Upper lobe of left lung (tissue), 6 donors: ENCODE data around the gene MYO6. TPM values are rescaled to one million over a fixed set of nuclear protein-coding genes. Genes with fewer than 3 reads are reported as not detected.

Experiments used
- ATAC-seq, 2 donors: fragments of 200-7000 bp; cut with Tn5 transposase; one replicate each; pipeline ENCODE4 v1.9.1; 2022; ENCODE audit warnings: mild to moderate bottlenecking in 2 of 2, moderate library complexity in 2 of 2; ENCODE audit not compliant: low FRiP score in 2 of 2
- DNase-seq, 2 donors: peaks; one replicate each; pipeline ENCODE4 v3.0.0-alpha.2; 2019 to 2020
- H3K27ac ChIP-seq, 4 donors: fragments of 200-600 bp; sonication (generic); one replicate each; pipeline ENCODE4 v1.5.1; 2016 to 2019
- H3K27me3 ChIP-seq, 4 donors: fragments of 200-600 bp; sonication (generic); one replicate each; pipeline ENCODE4 v1.5.1; 2017 to 2019
- H3K36me3 ChIP-seq, 4 donors: fragments of 200-600 bp; sonication (generic); one replicate each; pipeline ENCODE4 v1.5.1; 2016 to 2019
- H3K4me1 ChIP-seq, 4 donors: fragments of 200-600 bp; sonication (generic); one replicate each; pipeline ENCODE4 v1.5.1; 2018 to 2019
- H3K4me3 ChIP-seq, 4 donors: fragments of 200-600 bp; sonication (generic); one replicate each; pipeline ENCODE4 v1.5.1; 2017 to 2019; ENCODE audit warnings: mild to moderate bottlenecking in 2 of 4, moderate library complexity in 1 of 4
- H3K9me3 ChIP-seq, 4 donors: fragments of 200-600 bp; sonication (generic); one replicate each; pipeline ENCODE4 v1.5.1; 2018 to 2019
- EP300 ChIP-seq, 4 donors: sonication (generic); formaldehyde crosslinking; IDR thresholded peaks; one replicate each; pipeline ENCODE4 v1.5.1; 2017; ENCODE audit warnings: antibody characterized with exemption in 4 of 4, control low read depth in 2 of 4
- POLR2A ChIP-seq, 4 donors: fragments of 450-650 bp; IDR thresholded peaks; one replicate each; pipeline ENCODE4 v1.5.1; 2016 to 2017; ENCODE audit warnings: antibody characterized with exemption in 4 of 4, mild to moderate bottlenecking in 2 of 4
- POLR2AphosphoS5 ChIP-seq, 2 donors: sonication (generic); formaldehyde crosslinking; IDR thresholded peaks; one replicate each; pipeline ENCODE4 v1.5.1; 2017; ENCODE audit warnings: antibody characterized with exemption in 2 of 2
- WGBS, 2 donors: methylation state at CpG; one replicate each; pipeline ENCODE4 v1.1.5; 2017 to 2018; 5-methylcytosine and 5-hydroxymethylcytosine counted together
- total RNA-seq, 6 donors: library from RNA; depleted of rRNA in 4 of 6; stranded (reverse); fragments of >200 nt in 4 of 6; gene quantifications; one replicate each; pipeline versions ENCODE4 v1.1.0 to v1.2.1, GENCODE V29; 2016 to 2021
- TF ChIP-seq, protein P1 (sequence below), 6 experiments: fragments of 450-650 bp in 4 of 6; fragments of 200-600 bp in 2 of 6; sonication (generic) in 2 of 6; IDR thresholded peaks; one replicate each; pipeline ENCODE4 v1.5.1; 2016 to 2019; ENCODE audit warnings: antibody characterized with exemption in 6 of 6
- donor health status: DM: no; HTN: no; CAD: no; lungs with moderate emphysema.
- donor health status: DM: no; HTN: yes; CAD: no; lungs with severe emphysema.

Gene MYO6
- total RNA-seq, 6 donors from 2014 or later = 49.0 to 94.3 (median 80.4) TPM

DNA sequence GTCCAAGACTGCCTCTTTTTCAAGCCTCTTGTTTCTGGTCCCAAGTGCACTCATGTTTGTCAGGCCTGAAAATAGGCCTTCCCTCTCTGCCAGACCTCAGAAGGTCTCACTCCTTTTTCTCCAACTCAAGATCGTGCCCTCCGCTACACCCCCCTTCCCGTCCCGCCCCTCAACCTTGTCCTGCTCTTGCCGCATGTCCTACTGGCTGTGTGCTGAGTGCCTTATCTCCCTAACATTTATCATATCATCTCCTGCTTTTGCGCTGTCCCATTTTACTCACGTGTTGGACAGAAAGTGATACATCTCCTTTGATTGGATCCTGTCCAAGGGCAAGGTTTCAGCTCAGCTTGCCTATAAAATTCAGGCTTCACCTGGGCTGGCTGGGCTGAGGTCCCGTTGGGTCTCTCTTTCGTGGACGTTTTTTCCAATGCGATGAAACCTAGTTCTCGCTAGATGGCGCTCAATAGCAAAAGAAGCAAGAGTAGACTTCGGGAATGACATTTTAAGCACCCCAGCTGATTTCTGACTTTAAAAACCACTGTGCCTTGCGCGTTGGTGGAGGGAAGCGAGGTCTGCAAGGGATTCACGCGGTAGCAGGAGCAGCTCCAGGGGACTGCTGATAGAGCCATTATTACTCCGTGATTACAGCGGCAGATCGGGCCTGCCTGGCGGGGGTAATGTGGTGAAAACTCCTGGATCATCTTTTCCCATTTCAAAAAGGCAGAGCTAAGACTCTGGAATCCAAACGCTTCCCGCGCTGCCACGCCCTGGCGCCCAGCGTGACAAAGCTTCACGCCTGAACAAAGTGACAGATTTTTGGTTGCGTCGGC is 185.8 kb downstream of the MYO6 start:
- no peaks in the 10 kb centered on the region for H3K27me3 ChIP-seq
- peaks cover 10 to 13% (median 12%) of the 10 kb centered on the region in 4 donors for H3K4me1 ChIP-seq
- ATAC-seq (peak; percentile 73 to 77), DNase-seq (peak; percentile 24 to 84)
- H3K9me3 ChIP-seq = no peaks in the 10 kb centered on the region
- WGBS, 2 donors = 4 to 5% methylated on average over 29 to 32 of the region's 32 CpGs
- no peak overlapping the region for H3K27ac ChIP-seq
- peak overlapping the region in 3 of 4 donors; percentile 4 to 41 (median 40) for H3K4me3 ChIP-seq
- TF ChIP-seq, protein P1, sequence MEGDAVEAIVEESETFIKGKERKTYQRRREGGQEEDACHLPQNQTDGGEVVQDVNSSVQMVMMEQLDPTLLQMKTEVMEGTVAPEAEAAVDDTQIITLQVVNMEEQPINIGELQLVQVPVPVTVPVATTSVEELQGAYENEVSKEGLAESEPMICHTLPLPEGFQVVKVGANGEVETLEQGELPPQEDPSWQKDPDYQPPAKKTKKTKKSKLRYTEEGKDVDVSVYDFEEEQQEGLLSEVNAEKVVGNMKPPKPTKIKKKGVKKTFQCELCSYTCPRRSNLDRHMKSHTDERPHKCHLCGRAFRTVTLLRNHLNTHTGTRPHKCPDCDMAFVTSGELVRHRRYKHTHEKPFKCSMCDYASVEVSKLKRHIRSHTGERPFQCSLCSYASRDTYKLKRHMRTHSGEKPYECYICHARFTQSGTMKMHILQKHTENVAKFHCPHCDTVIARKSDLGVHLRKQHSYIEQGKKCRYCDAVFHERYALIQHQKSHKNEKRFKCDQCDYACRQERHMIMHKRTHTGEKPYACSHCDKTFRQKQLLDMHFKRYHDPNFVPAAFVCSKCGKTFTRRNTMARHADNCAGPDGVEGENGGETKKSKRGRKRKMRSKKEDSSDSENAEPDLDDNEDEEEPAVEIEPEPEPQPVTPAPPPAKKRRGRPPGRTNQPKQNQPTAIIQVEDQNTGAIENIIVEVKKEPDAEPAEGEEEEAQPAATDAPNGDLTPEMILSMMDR (IDR thresholded peaks at IDR 0.05) = peak in 5 of 6 experiments; percentile 43 to 64 (median 58)
- no peak for TF ChIP-seq POLR2A (IDR thresholded peaks at IDR 0.05)
- H3K36me3 ChIP-seq = no peaks in the 10 kb centered on the region

DNA sequence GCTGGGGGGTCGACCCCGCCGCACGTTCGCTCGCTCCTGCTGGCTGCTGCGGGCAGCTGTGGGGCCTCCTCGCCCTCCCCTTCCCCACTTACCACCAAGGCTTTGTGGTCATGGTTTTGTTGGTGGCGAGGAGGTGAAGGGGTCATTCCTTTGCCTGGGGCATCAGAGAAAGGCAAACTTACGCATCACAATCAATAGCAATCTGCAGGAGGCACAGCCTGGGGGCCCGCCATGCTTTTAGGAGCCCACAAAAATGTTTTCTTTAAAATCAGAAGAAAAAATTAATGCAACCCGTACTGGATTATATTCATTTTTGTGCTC is 186.4 kb downstream of the MYO6 start:
- 32 to 90% methylated on average over 4 to 12 of the region's 12 CpGs for WGBS, 2 donors
- no peak for ATAC-seq
- TF ChIP-seq POLR2A (IDR thresholded peaks at IDR 0.05) = no peak
- TF ChIP-seq, protein P1 (IDR thresholded peaks at IDR 0.05) = no peak
- no peak for TF ChIP-seq POLR2AphosphoS5 (IDR thresholded peaks at IDR 0.05)
- no peak overlapping the region for H3K27ac ChIP-seq
- peaks cover 10 to 13% (median 12%) of the 10 kb centered on the region in 4 donors for H3K4me1 ChIP-seq
- H3K4me3 ChIP-seq = peak overlapping the region in 3 of 4 donors; percentile 4 to 41 (median 40)
- no peaks in the 10 kb centered on the region for H3K27me3 ChIP-seq
- no peaks in the 10 kb centered on the region for H3K36me3 ChIP-seq
- no peaks in the 10 kb centered on the region for H3K9me3 ChIP-seq
- DNase-seq = no peak

DNA sequence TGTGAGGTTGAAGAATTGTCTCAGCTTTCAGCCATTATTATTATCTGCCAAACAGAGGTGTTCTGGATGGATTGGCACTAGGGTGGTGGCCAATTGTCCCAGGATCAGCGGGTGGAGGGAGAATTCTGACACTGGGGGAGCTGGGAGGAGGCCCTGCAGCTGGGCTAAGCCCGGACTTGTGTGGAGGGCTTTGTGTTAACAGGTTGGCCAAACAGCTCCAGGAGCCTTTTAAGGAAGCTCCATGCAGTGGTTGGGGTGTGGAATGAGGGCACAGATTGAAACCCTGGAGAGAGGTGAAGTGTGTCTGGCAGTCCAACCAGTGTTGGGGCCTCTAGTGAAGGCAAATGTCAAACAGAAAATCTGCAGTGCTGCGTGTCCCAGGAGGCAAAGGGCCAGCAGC is 187.6 kb downstream of the MYO6 start:
- Histone ChIP-seq H3K27ac (no peak overlapping the region), H3K4me1 (peaks cover 10 to 13% (median 12%) of the 10 kb centered on the region in 4 donors), H3K36me3 (no peaks in the 10 kb centered on the region), H3K9me3 (no peaks in the 10 kb centered on the region), H3K4me3 (no peak overlapping the region), H3K27me3 (no peaks in the 10 kb centered on the region)
- TF ChIP-seq POLR2AphosphoS5 (IDR thresholded peaks at IDR 0.05) (no peak), POLR2A (IDR thresholded peaks at IDR 0.05) (no peak), EP300 (IDR thresholded peaks at IDR 0.05) (no peak)
- TF ChIP-seq, protein P1 (IDR thresholded peaks at IDR 0.05) = no peak
- ATAC-seq (no peak), DNase-seq (no peak)
- 84 to 92% methylated on average over 3 of the region's 3 CpGs for WGBS, 2 donors

DNA sequence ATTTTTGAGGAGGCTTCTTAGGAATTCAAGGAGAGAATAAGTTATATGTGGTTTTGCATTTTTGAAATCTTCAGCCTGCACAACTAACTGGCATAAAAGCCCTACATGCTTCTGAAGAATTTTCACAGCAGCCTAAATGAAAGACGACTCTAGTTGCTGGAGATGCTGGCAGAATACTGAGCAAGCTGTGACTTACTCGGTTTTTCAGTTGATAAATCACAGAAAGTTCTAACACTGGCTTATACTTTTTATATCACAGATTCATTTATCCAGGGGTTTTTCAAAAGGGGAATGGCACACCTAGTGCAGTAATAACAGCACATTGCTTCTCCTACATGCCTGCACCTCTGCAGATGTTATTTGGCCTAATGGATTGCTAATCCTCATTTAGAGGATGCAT is 188.8 kb downstream of the MYO6 start:
- Histone ChIP-seq H3K27ac (no peak overlapping the region), H3K36me3 (no peaks in the 10 kb centered on the region), H3K27me3 (no peaks in the 10 kb centered on the region), H3K9me3 (no peaks in the 10 kb centered on the region), H3K4me1 (peaks cover 10 to 13% (median 12%) of the 10 kb centered on the region in 4 donors), H3K4me3 (no peak overlapping the region)
- WGBS, 2 donors = 69 to 81% methylated on average over 2 of the region's 2 CpGs
- TF ChIP-seq POLR2AphosphoS5 (IDR thresholded peaks at IDR 0.05) = no peak
- TF ChIP-seq POLR2A (IDR thresholded peaks at IDR 0.05) = no peak
- no peak for TF ChIP-seq EP300 (IDR thresholded peaks at IDR 0.05)
- TF ChIP-seq, protein P1 (IDR thresholded peaks at IDR 0.05) = no peak
- DNase-seq (no peak), ATAC-seq (no peak)

DNA sequence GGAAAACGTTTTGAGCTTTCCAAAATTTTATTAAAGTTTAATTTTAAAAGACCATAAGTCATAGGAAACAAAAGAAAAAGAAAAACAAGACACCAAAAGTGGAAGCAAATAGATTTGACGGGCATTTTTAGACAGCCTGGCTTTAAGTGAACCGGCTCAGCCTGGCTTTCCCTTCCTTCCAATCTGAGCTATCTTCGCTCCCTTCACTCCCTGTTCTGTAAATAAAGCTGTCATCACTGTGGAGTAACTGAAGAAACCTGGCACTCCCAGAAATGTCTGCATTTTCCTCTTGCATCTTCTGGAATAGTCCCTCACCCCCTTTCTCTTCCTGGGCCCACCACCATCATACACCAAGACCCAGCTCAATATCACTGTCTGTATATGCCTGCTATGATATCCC is 191.5 kb downstream of the MYO6 start:
- 47 to 61% methylated on average over 4 of the region's 4 CpGs for WGBS, 2 donors

More for the DNA sequence above, 191.5 kb downstream of the MYO6 start:
- ATAC-seq (no peak), DNase-seq (no peak)
- H3K36me3 ChIP-seq = no peaks in the 10 kb centered on the region
- H3K27me3 ChIP-seq = no peaks in the 10 kb centered on the region
- TF ChIP-seq, protein P1 (IDR thresholded peaks at IDR 0.05) = no peak
- TF ChIP-seq POLR2A (IDR thresholded peaks at IDR 0.05) (no peak), POLR2AphosphoS5 (IDR thresholded peaks at IDR 0.05) (no peak), EP300 (IDR thresholded peaks at IDR 0.05) (no peak)
- peaks cover 0 to under 1% (median 0%) of the 10 kb centered on the region in 4 donors for H3K4me1 ChIP-seq
- no peak overlapping the region for H3K4me3 ChIP-seq
- no peak overlapping the region for H3K27ac ChIP-seq
- H3K9me3 ChIP-seq = no peaks in the 10 kb centered on the region
